ENCODE results near the gene ACBD5.

The ACBD5 gene

DNA sequence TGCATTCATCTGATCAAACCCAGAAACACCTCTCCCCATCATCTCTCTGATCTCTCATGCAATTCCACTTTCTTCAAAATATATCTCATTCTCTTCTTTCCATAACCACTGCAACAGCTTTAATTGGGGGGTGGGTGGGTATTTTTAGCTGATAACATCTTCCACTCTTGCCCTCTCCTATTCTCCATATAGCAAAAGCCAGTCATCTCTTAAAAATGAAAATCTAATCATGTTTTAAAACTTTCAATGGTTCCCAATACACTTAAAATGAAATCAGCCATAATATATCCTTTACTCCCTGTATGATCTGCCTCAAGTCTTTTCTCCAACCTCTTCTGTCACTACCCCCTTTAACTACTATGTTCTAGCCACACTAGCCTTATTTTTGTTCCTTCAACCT is 87.9 kb downstream of the ACBD5 start:
- no peak for DNase-seq (ENCODE audit: low read depth)

DNA sequence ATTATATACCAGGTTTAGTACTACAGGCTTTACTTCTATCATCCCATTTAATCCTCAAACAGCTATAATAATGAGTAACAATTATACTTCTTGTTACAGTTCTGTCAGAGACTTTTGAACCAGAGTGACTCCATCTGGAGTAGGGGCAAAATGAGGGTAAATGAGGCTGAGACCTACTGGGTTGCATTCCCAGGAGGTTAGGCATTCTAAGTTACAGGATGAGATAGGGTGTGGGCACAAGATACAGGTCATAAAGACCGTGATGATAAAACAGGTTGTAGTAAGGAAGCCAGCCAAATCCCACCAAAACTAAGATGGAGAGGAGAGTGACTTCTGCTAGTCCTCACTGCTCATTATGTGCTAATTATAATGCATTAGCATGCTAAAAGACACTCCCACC is 90.3 kb downstream of the ACBD5 start:
- no peak for DNase-seq (ENCODE audit: low read depth)

DNA sequence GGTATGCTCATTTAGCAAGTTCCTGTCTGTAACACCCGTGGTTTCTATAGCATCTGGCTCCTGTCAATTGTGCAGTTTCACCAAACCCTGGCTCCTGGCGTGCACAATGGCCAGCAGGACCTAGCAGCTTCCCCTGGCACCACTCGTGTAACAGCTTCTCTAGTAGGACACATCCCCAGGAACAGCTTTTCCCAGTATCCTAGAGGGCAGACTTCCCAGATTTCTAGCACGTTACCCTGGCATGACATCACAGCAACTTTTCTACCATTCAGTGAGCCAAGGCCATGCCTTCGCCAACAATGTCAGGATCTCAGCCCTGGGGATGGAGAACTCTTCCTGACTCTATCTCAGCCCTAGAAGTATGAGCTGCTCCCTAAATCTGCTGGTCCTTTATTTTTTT is 92.9 kb downstream of the ACBD5 start:
- no peak for DNase-seq (ENCODE audit: low read depth)

DNA sequence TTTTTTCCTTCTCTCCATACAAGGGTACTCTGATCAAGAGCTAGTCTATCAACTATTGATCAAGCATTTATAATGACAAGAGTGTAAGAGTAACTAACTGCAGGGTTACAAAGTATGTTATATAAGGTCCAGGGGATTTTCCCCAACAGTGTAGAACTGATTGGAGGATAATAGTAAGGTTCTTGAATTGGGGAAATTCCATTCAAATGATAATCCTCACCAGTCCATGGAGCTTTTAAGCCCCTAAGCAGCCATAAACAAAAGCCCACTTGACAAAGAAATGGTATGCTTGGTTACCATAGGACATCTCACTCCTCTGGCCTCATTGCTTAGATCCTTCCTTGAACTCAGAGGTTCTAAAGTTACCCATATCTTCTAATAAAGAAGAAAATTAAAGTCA is 94.7 kb downstream of the ACBD5 start:
- DNase-seq (ENCODE audit: low read depth): no peak

All from amniotic epithelial cell (primary cell).